Tibial nerve (tissue), 4 donors: Measurements from ENCODE around the gene FAM13B. TPM values are rescaled to one million over a fixed set of nuclear protein-coding genes. Genes with fewer than 3 reads are reported as not detected.

Source experiments
- DNase-seq, 2 donors: peaks; one replicate each; pipeline ENCODE4 v3.0.0-alpha.2; 2019; ENCODE audit warnings: low spot score in 2 of 2
- H3K27ac ChIP-seq, 4 donors: fragments of 200-600 bp; sonication (generic) in 3 of 4; one replicate each; pipeline ENCODE4 v1.5.1; 2017 to 2019; ENCODE audit warnings: mild to moderate bottlenecking in 1 of 4
- H3K27me3 ChIP-seq, 2 donors: fragments of 200-600 bp; sonication (generic) in 1 of 2; one replicate each; pipeline versions ENCODE4 v1.5.1 to v1.6.0; 2017 to 2019
- H3K36me3 ChIP-seq, 3 donors: fragments of 200-600 bp; sonication (generic); one replicate each; pipeline ENCODE4 v1.5.1; 2018 to 2019
- H3K4me1 ChIP-seq, 4 donors: fragments of 200-600 bp; sonication (generic) in 3 of 4; one replicate each; pipeline ENCODE4 v1.5.1; 2017 to 2019
- H3K4me3 ChIP-seq, 4 donors: fragments of 200-600 bp; sonication (generic) in 3 of 4; one replicate each; pipeline ENCODE4 v1.5.1; 2017 to 2019; ENCODE audit warnings: mild to moderate bottlenecking in 1 of 4, moderate library complexity in 1 of 4
- H3K9me3 ChIP-seq, 4 donors: fragments of 200-600 bp; sonication (generic) in 3 of 4; one replicate each; pipeline ENCODE4 v1.5.1; 2017 to 2019
- CTCF ChIP-seq, 5 experiments: fragments of 200-600 bp in 3 of 5; fragments of 450-650 bp in 2 of 5; sonication (generic) in 3 of 5; IDR thresholded peaks; one replicate each; pipeline ENCODE4 v1.5.1; 2016 to 2019; ENCODE audit warnings: antibody characterized with exemption in 5 of 5, mild to moderate bottlenecking in 3 of 5, moderate library complexity in 2 of 5
- EP300 ChIP-seq, 2 donors: sonication (generic); formaldehyde crosslinking; IDR thresholded peaks; one replicate each; pipeline ENCODE4 v1.6.1; 2017; ENCODE audit warnings: antibody characterized with exemption in 2 of 2, mild to moderate bottlenecking in 1 of 2
- POLR2A ChIP-seq, 2 donors: fragments of 450-650 bp; IDR thresholded peaks; one replicate each; pipeline ENCODE4 v1.6.1; 2017; ENCODE audit warnings: antibody characterized with exemption in 2 of 2, mild to moderate bottlenecking in 2 of 2, moderate library complexity in 2 of 2
- WGBS, 2 donors: methylation state at CpG; one replicate each; pipeline ENCODE4 v1.1.5; 2018; 5-methylcytosine and 5-hydroxymethylcytosine counted together
- total RNA-seq, 4 donors: library from RNA; depleted of rRNA; stranded (reverse); fragments of >200 nt; gene quantifications; one replicate each; pipeline ENCODE4 v1.1.0, GENCODE V29; 2016

The FAM13B gene
- total RNA-seq, 4 donors from 2014 or later = 59.4 to 85.9 (median 72.3) TPM

GRCh38 chr5:137960819-137961218 is 72.1 kb downstream of the FAM13B start:
- Histone ChIP-seq H3K27me3 (no peaks in the 10 kb centered on the region), H3K36me3 (peaks cover 0 to 54% (median 0%) of the 10 kb centered on the region in 3 donors), H3K4me3 (no peak overlapping the region), H3K4me1 (no peaks in the 10 kb centered on the region), H3K9me3 (no peaks in the 10 kb centered on the region), H3K27ac (no peak overlapping the region)
- no peak for TF ChIP-seq CTCF (IDR thresholded peaks at IDR 0.05)
- TF ChIP-seq EP300 (IDR thresholded peaks at IDR 0.05) = no peak
- TF ChIP-seq POLR2A (IDR thresholded peaks at IDR 0.05) = no peak
- DNase-seq = no peak
- 89 to 94% methylated on average over 3 of the region's 3 CpGs for WGBS, 2 donors

- TF ChIP-seq EP300 (IDR thresholded peaks at IDR 0.05) (no peak), CTCF (IDR thresholded peaks at IDR 0.05) (no peak), POLR2A (IDR thresholded peaks at IDR 0.05) (no peak)
- no peaks in the 10 kb centered on the region for H3K9me3 ChIP-seq
- H3K27ac ChIP-seq = no peak overlapping the region
- H3K4me1 ChIP-seq = no peaks in the 10 kb centered on the region
- H3K27me3 ChIP-seq = no peaks in the 10 kb centered on the region
- no peak for DNase-seq
- 45 to 53% methylated on average over 2 of the region's 2 CpGs for WGBS, 2 donors
- no peak overlapping the region for H3K4me3 ChIP-seq
- peaks cover 0 to 57% (median 0%) of the 10 kb centered on the region in 3 donors for H3K36me3 ChIP-seq
These were observed 72.7 kb downstream of the FAM13B start for GRCh38 chr5:137960141-137960540.

GRCh38 chr5:137959488-137959887 is 73.4 kb downstream of the FAM13B start:
- Histone ChIP-seq H3K27ac (no peak overlapping the region), H3K4me3 (no peak overlapping the region), H3K27me3 (no peaks in the 10 kb centered on the region), H3K4me1 (no peaks in the 10 kb centered on the region), H3K9me3 (no peaks in the 10 kb centered on the region), H3K36me3 (peaks cover 0 to 50% (median 0%) of the 10 kb centered on the region in 3 donors)
- no peak for TF ChIP-seq CTCF (IDR thresholded peaks at IDR 0.05)
- no peak for TF ChIP-seq EP300 (IDR thresholded peaks at IDR 0.05)
- TF ChIP-seq POLR2A (IDR thresholded peaks at IDR 0.05) = no peak
- 96 to 97% methylated on average over 4 of the region's 4 CpGs for WGBS, 2 donors
- DNase-seq = no peak

GRCh38 chr5:137957948-137958347 is 74.9 kb downstream of the FAM13B start:
- Histone ChIP-seq H3K27ac (no peak overlapping the region), H3K27me3 (no peaks in the 10 kb centered on the region), H3K36me3 (peaks cover 5 to 48% (median 6%) of the 10 kb centered on the region in 3 donors), H3K4me3 (no peak overlapping the region), H3K4me1 (no peaks in the 10 kb centered on the region), H3K9me3 (no peaks in the 10 kb centered on the region)
- WGBS, 2 donors = 36 to 44% methylated on average over 1 of the region's 1 CpG
- TF ChIP-seq CTCF (IDR thresholded peaks at IDR 0.05) = no peak
- TF ChIP-seq POLR2A (IDR thresholded peaks at IDR 0.05) = no peak
- no peak for TF ChIP-seq EP300 (IDR thresholded peaks at IDR 0.05)
- DNase-seq = no peak

- WGBS, 2 donors = 79% methylated on average over 9 of the region's 9 CpGs
- no peaks in the 10 kb centered on the region for H3K27me3 ChIP-seq
- H3K4me1 ChIP-seq = no peaks in the 10 kb centered on the region
- H3K9me3 ChIP-seq = no peaks in the 10 kb centered on the region
- peak overlapping the region in 2 of 4 donors; percentile 5 to 26 for H3K27ac ChIP-seq
- no peak overlapping the region for H3K4me3 ChIP-seq
- DNase-seq = peak in 1 of 2 donors; percentile 21
- no peak for TF ChIP-seq POLR2A (IDR thresholded peaks at IDR 0.05)
- TF ChIP-seq CTCF (IDR thresholded peaks at IDR 0.05) = no peak
- no peak for TF ChIP-seq EP300 (IDR thresholded peaks at IDR 0.05)
- H3K36me3 ChIP-seq = peaks cover 5 to 74% (median 6%) of the 10 kb centered on the region in 3 donors
These were observed 78.6 kb downstream of the FAM13B start for GRCh38 chr5:137954131-137954879.
